Measurements from ENCODE around the gene FAM180A.

Gene FAM180A

DNA sequence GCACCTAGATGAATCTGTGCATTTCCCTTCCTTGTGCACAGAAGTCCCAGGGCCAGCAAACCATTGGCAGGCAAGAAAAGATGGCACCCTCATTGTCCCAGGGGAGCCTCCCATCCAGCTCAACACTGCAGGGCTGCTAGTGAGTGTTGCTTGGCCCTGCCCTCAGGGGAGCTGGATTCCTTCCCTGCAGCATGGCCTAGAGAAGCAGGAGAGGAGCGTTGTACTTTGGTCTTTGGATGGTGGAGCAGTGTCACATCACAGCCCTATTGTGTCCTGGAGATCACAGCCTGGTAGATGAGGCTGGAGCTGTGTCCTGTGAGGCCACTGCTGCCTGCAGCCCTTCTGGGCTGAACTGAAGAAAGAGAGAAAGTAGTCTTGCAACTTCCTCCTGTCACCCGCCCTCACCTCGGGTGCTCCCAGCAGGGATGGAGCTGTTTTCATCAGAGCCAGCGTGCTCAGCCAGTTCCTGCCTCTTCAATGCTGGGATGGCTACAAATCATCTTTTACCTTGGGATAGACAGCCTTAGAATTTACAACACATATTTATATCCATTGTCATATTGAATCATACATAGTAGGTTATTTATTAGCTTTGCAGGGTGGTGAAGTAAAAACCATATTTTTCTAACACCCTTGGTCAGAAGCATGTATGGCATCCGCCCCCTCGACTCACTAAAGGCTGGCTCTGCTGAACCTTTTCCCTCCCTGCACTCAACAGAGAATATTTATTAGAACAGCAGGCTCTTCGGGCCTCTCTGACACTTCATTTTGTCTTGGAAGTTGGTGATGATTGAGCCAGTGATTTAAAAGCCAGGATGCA, 43.1 kb upstream of the FAM180A start:
- H3K4me3 ChIP-seq (ENCODE audit: low read length), result no peak overlapping the region
- DNase-seq (ENCODE audit: low read depth), result no peak
- TF ChIP-seq, protein P1, sequence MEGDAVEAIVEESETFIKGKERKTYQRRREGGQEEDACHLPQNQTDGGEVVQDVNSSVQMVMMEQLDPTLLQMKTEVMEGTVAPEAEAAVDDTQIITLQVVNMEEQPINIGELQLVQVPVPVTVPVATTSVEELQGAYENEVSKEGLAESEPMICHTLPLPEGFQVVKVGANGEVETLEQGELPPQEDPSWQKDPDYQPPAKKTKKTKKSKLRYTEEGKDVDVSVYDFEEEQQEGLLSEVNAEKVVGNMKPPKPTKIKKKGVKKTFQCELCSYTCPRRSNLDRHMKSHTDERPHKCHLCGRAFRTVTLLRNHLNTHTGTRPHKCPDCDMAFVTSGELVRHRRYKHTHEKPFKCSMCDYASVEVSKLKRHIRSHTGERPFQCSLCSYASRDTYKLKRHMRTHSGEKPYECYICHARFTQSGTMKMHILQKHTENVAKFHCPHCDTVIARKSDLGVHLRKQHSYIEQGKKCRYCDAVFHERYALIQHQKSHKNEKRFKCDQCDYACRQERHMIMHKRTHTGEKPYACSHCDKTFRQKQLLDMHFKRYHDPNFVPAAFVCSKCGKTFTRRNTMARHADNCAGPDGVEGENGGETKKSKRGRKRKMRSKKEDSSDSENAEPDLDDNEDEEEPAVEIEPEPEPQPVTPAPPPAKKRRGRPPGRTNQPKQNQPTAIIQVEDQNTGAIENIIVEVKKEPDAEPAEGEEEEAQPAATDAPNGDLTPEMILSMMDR (IDR thresholded peaks at IDR 0.05; ENCODE audit: insufficient read depth, low read depth, low read length, missing control alignments), result no peak

DNA sequence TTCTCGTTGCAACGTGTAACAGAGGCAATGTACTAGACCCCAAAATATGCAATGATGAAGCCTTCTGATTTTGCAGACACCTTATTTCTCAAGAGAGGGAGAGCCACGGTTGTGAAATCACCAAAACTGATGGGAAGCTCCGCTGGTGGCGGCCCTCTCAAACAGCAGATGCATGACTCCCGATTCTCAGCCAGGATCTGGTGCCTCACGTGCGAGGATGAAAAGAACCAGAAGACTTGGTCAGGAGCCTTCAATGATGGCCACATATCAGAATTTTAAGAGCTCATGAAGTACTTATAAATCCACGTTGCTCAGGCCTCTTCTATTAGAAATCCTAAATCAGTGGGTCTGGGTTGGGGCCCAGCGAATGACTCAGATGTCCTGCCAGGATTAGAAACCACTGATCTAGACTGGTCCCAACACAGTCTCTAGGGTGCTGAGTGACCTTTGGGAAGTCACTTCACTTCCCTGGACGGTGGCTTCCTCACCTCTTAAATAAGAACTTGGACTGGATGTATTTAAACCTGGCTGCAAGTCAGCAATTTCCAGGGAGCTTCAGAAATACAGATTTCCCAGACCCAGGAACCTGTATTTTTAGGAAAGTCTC, 41.9 kb upstream of the FAM180A start:
- TF ChIP-seq, protein P1 (IDR thresholded peaks at IDR 0.05; ENCODE audit: insufficient read depth, low read depth, low read length, missing control alignments), result no peak
- DNase-seq (ENCODE audit: low read depth), result no peak
- H3K4me3 ChIP-seq (ENCODE audit: low read length), result no peak overlapping the region

DNA sequence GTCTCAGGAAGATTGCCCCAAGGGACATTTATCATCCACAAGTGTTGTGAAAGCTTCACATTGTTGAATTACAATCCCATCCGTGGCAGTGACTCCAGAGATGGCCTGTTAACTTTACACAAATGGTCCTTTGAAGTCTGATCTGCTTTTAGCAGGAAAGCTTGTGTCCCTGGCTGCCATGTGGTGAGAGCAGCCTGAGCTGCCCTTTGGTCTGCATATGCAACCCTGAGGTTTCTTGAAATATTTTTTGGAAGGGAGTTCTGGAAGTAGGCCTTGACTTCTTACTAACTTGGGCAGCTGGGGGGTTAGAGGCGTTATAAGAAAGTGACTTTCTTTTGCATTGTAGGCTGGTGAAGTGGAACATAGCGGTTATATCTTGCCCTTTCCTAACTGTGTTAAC, 41.3 kb upstream of the FAM180A start:
- TF ChIP-seq, protein P1 (IDR thresholded peaks at IDR 0.05; ENCODE audit: insufficient read depth, low read depth, low read length, missing control alignments), result no peak
- no peak for DNase-seq (ENCODE audit: low read depth)
- no peak overlapping the region for H3K4me3 ChIP-seq (ENCODE audit: low read length)

DNA sequence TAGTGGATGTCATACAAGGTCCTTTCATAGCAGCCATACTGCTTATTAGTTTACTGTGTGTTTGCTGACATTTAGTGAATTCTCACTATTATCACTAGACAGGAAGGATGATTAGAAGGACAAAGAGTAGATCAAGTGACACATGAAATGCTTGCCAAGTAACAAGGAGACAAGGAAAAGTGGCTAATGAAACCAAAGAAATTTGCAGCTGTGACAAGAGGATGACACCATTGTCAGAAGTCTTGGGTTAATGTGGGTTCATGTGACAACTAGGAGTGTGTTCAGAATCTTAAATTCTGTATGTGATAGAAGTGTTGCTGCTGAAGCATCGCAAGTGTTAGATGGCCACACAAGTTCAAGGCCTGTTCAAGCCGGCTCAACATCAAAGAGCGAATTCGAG, 40.8 kb upstream of the FAM180A start:
- DNase-seq (ENCODE audit: low read depth), result no peak
- no peak overlapping the region for H3K4me3 ChIP-seq (ENCODE audit: low read length)
- TF ChIP-seq, protein P1 (IDR thresholded peaks at IDR 0.05; ENCODE audit: insufficient read depth, low read depth, low read length, missing control alignments), result no peak

DNA sequence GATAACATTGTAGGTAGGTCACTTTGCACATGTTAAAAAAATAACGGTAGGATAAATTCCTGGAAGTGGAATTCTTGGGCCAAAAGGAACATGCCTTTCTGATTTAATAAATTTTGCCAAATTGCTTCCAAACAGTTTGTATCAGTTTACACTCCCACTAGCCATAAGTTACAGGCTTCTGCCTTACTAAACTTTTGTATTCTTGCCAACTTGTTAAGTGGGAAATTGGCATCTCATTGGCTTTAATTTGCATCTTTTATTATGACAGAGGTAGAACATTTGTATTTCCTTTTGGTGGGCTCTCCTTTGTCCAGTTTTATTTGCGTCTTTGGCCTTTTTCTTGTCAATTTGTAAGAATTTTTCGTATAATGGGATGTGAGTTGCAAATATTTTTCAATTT, 38.3 kb upstream of the FAM180A start:
- DNase-seq (ENCODE audit: low read depth), result no peak
- TF ChIP-seq, protein P1 (IDR thresholded peaks at IDR 0.05; ENCODE audit: insufficient read depth, low read depth, low read length, missing control alignments), result no peak

DNA sequence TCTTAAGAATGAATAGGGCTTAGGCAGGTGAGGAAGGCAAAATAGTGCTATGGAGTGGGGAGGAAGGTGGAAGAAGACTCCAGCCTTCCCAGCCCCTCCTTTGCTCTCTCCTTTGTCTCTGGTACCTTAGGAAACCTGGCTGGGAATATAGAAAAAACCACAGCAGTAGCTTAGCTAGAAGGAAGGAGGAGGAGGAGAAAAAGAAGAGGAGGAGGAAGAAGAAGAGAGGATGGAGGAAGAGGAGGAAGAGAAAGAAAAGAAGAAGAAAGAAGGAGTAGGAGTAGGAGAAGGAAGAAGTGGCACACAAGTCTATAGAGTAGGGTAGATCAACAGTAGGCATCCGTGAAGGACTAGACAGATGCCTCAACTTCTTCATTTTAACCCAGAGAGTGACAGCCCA, 36.5 kb upstream of the FAM180A start:
- no peak for DNase-seq (ENCODE audit: low read depth)
- H3K4me3 ChIP-seq (ENCODE audit: low read length), result no peak overlapping the region
- TF ChIP-seq, protein P1 (IDR thresholded peaks at IDR 0.05; ENCODE audit: insufficient read depth, low read depth, low read length, missing control alignments), result no peak

More for the DNA sequence above, 38.3 kb upstream of the FAM180A start:
- H3K4me3 ChIP-seq (ENCODE audit: low read length), result no peak overlapping the region
